GM12875 (cell line): ENCODE measurements around the gene SLC20A1.

Experiments
- H3K4me3 ChIP-seq: one replicate; pipeline ENCODE4 v1.5.1; 2011; ENCODE audit warnings: low read depth, low read length, control low read depth
- TF ChIP-seq, protein P1 (sequence below): IDR thresholded peaks from 2 replicates; pipeline ENCODE4 v1.5.1; 2011; ENCODE audit warnings: low read depth, mild to moderate bottlenecking, control low read depth, inconsistent platforms, low read length, moderate library complexity, borderline replicate concordance; ENCODE audit not compliant: insufficient read depth

SLC20A1 gene

DNA sequence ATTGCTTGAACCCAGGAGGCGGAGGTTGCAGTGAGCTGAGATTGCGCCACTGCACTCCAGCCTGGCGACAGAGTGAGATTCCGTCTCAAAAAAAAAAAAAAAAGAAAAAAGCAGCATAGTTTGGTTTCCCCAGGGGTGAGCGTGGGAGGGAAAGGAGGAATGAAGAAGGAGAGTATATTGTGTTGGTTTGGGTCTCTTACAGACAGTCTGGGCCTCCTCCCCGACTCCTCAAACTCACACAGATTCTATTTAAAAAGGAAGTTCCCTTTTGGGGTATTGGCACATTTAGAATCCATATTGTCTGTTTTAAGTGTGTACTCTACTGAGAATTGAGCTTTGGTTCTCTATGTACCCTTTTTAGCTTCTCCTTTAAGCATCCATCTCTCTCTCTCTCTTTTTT, 27.4 kb upstream of the SLC20A1 start:
- TF ChIP-seq, protein P1, sequence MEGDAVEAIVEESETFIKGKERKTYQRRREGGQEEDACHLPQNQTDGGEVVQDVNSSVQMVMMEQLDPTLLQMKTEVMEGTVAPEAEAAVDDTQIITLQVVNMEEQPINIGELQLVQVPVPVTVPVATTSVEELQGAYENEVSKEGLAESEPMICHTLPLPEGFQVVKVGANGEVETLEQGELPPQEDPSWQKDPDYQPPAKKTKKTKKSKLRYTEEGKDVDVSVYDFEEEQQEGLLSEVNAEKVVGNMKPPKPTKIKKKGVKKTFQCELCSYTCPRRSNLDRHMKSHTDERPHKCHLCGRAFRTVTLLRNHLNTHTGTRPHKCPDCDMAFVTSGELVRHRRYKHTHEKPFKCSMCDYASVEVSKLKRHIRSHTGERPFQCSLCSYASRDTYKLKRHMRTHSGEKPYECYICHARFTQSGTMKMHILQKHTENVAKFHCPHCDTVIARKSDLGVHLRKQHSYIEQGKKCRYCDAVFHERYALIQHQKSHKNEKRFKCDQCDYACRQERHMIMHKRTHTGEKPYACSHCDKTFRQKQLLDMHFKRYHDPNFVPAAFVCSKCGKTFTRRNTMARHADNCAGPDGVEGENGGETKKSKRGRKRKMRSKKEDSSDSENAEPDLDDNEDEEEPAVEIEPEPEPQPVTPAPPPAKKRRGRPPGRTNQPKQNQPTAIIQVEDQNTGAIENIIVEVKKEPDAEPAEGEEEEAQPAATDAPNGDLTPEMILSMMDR = no peak
- H3K4me3 ChIP-seq = no peak overlapping the region

DNA sequence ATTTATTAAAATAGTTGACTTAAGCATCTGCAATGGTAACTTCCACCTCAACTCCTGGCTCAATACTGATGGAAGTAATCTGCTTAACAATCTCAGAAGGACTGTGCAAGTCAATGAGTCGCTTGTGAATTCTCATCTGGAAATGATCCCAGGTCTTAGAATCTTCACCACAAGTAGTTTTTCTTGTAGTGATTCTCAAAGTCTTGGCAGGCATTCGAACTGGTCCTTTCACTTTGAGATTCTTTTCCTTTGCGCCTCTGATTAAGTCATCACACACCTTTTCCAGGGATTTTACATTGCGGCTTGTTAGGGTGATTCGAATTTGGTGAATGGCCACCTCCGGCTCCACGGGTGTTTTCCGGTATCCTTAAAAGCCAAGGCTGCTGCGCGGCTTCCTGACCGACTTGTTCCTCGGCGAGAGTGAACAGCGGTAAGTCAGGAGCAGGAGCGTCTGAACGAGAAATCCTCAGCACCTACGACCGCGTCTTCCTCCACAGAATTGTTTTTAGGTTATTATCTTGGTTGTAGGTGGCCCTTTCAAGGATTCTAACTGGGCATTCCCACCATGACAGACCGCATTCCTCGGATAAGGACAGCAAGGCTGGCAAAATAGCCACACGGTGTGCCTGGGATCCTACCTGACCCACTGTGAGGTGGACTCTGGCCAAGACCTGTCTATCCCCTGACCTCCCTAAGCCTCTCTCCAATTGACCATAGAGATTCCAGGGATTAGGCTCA, 23.8 kb upstream of the SLC20A1 start:
- no peak overlapping the region for H3K4me3 ChIP-seq
- TF ChIP-seq, protein P1 = no peak

DNA sequence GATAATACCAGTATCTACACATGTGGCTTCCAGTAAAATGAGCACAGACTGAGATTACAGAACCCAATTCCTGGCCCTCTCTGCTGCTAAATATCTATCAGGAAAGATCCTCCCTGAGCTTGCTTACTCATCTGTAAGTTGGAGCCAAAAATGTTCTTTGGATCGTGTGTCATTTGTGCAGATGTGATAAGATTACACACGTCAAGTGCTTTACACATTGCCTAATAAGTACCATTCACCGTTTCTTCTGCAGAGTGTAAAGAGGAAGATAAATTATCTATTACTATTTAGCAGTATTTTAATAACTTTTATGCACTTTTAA, 23.2 kb upstream of the SLC20A1 start:
- TF ChIP-seq, protein P1 = no peak
- H3K4me3 ChIP-seq = no peak overlapping the region

DNA sequence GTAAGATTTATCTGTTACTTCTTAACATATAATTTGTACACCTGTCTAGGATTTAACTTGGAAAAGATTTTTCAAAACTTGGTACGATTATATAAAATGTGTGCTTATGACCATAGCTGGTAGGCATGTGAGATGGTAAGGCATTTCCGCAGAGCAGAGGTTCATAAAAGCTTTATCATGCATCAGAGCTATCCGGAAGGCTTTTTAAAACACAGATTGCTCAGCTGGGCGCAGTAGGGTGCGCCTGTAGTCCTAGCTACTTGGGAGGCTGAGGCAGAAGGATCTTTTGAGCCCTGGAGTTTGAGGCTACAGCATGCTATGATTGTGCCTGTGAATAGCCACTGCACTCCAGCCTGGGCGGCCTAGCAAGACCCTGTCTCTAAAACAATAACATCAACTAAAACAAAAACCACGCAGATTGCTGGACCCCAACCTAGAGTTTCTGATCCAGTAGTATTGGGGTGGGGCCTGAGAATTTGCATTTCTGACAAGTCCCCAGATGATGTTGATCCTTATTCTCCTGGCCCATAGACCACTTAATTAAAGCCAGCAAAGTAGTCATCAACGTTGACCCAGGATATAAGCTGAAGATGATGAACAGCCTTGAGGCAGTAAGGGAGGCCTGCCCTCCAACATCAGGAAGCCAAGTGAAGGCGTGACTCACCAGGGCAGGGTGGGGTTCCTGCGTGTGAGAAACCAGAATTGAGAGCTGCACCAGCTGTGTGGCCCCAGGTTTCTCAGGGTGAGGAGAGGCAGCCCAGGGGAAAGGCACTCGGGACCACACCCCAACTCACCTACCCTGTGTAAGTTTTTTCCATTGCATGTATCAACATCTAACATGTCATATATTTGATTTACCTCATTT, 21.6 kb upstream of the SLC20A1 start:
- no peak overlapping the region for H3K4me3 ChIP-seq
- TF ChIP-seq, protein P1 = no peak

DNA sequence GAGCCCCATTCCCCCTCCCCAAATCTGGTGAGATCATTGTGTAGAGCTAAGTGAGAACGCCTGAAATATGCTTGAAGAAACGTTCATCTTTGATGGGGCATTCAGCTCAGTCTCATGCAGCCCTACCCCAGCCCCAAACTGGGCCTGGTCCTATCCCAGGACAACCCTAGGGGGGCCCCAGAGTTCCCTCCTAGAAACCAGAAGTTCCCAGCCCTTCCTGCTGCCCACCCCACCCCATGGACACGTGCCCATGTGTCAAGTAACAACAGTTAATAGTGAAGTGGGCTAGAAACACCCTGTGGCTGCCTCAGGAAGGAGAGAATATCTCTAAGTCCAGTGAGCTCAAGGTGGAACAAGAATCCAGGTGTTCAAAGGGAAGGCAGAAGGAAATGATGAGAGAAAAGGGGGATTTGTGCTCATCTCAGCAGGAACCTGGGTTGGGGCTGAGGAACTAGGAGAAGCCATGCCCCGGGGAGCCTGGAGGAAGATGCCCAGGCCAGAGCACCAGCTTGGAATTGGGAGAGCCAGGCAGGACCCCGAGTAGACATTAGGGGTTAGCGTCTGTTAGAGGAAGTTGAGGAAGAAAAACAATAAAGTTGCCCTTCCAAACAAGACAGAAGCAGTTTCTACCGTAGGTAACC, 20.1 kb upstream of the SLC20A1 start:
- H3K4me3 ChIP-seq = no peak overlapping the region
- TF ChIP-seq, protein P1 = no peak

DNA sequence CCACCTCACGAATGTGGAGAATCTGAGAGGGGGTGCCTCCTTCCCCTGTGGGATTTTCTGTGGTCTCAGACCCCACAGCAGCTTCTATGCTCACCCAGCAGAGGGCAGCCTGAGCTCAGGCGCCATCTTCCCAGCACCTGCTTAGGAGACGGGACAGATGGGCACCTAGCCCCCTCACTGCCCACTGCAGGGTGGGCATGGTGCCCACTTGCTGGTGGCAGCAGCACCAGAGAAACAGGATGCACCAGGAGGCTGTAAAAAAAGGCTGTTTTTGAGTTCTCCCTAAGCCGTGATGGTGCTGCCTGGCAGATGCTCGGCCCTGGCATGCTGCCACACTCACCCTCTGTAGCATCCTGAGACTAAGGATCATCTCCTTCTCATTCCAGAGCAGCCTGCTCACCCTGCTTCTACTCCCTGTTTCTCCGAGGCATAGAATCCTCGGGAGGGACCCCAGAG, 19.1 kb upstream of the SLC20A1 start:
- TF ChIP-seq, protein P1 = peak; percentile 96
- H3K4me3 ChIP-seq = no peak overlapping the region
